WTC11 (cell line): ENCODE results near the gene GRM7.

ENCODE experiments used
- E2F4 ChIP-seq: sonication (generic); formaldehyde crosslinking; IDR thresholded peaks from 2 replicates; pipeline ENCODE4 v1.8.1; 2022; ENCODE audit warnings: low read depth, mild to moderate bottlenecking, moderate library complexity, missing genetic modification reagents, borderline replicate concordance
- EMX1 ChIP-seq: fragments of 250-450 bp; sonication (Bioruptor Pico); IDR thresholded peaks from 2 replicates; pipeline ENCODE4 v1.8.0; 2021; ENCODE audit warnings: mild to moderate bottlenecking
- GABPB1 ChIP-seq: sonication (generic); formaldehyde crosslinking; IDR thresholded peaks from 2 replicates; pipeline ENCODE4 v1.8.1; 2023; ENCODE audit warnings: mild to moderate bottlenecking, missing genetic modification reagents
- PRDM15 ChIP-seq: sonication (generic); formaldehyde crosslinking; IDR thresholded peaks from 2 replicates; pipeline ENCODE4 v1.8.0; 2022; ENCODE audit warnings: missing genetic modification reagents
- TF ChIP-seq, protein P1 (sequence below): fragments of 200-600 bp; IDR thresholded peaks from 2 replicates; pipeline ENCODE4 v1.8.0; 2022; ENCODE audit warnings: antibody characterized with exemption
- TF ChIP-seq, protein P2 (sequence below): sonication (generic); formaldehyde crosslinking; conservative IDR thresholded peaks from 2 replicates; pipeline ENCODE4 v1.8.1; 2022; ENCODE audit warnings: mild to moderate bottlenecking, missing genetic modification reagents
- TF ChIP-seq, protein P3 (sequence below): sonication (generic); formaldehyde crosslinking; IDR thresholded peaks from 2 replicates; pipeline ENCODE4 v1.8.1; 2022; ENCODE audit warnings: mild to moderate bottlenecking, missing genetic modification reagents, moderate library complexity, borderline replicate concordance

- TF ChIP-seq, protein P1, sequence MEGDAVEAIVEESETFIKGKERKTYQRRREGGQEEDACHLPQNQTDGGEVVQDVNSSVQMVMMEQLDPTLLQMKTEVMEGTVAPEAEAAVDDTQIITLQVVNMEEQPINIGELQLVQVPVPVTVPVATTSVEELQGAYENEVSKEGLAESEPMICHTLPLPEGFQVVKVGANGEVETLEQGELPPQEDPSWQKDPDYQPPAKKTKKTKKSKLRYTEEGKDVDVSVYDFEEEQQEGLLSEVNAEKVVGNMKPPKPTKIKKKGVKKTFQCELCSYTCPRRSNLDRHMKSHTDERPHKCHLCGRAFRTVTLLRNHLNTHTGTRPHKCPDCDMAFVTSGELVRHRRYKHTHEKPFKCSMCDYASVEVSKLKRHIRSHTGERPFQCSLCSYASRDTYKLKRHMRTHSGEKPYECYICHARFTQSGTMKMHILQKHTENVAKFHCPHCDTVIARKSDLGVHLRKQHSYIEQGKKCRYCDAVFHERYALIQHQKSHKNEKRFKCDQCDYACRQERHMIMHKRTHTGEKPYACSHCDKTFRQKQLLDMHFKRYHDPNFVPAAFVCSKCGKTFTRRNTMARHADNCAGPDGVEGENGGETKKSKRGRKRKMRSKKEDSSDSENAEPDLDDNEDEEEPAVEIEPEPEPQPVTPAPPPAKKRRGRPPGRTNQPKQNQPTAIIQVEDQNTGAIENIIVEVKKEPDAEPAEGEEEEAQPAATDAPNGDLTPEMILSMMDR, result no peak
- TF ChIP-seq, protein P2, sequence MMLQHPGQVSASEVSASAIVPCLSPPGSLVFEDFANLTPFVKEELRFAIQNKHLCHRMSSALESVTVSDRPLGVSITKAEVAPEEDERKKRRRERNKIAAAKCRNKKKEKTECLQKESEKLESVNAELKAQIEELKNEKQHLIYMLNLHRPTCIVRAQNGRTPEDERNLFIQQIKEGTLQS (CRISPR knock-in tag), result no peak
- TF ChIP-seq EMX1 (CRISPR knock-in tag), result no peak
- TF ChIP-seq E2F4 (CRISPR knock-in tag), result no peak
- no peak for TF ChIP-seq GABPB1
- TF ChIP-seq, protein P3, sequence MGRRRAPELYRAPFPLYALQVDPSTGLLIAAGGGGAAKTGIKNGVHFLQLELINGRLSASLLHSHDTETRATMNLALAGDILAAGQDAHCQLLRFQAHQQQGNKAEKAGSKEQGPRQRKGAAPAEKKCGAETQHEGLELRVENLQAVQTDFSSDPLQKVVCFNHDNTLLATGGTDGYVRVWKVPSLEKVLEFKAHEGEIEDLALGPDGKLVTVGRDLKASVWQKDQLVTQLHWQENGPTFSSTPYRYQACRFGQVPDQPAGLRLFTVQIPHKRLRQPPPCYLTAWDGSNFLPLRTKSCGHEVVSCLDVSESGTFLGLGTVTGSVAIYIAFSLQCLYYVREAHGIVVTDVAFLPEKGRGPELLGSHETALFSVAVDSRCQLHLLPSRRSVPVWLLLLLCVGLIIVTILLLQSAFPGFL, result no peak
- no peak for TF ChIP-seq PRDM15 (CRISPR knock-in tag)
Observed at GRCh38 chr3:7456386-7456785, 595.5 kb downstream of the GRM7 start.
